Right atrium auricular region (tissue), 2 donors: ENCODE results near the gene BPGM. TPM values are rescaled to one million over a fixed set of nuclear protein-coding genes. Genes with fewer than 3 reads are reported as not detected.
A peak's percentile ranks its signal among the peaks of the same experiment; 100 is the strongest.

Experiments used
- DNase-seq: peaks from one replicate; pipeline ENCODE4 v3.0.0-alpha.2; 2019; ENCODE audit warnings: low spot score
- H3K27ac ChIP-seq, 2 donors: fragments of 200-600 bp; sonication (generic); 1 replicate in 1 of 2; 2 replicates in 1 of 2; pipeline ENCODE4 v1.5.1; 2016 to 2019
- H3K27me3 ChIP-seq, 2 donors: fragments of 200-600 bp; sonication (generic); one replicate each; pipeline versions ENCODE4 v1.5.1 to v1.6.0; 2017 to 2019
- H3K36me3 ChIP-seq: fragments of 200-600 bp; sonication (generic); one replicate; pipeline ENCODE4 v1.5.1; 2016
- H3K4me1 ChIP-seq, 2 donors: fragments of 200-600 bp; sonication (generic); one replicate each; pipeline versions ENCODE4 v1.5.1 to v1.6.0; 2017 to 2019
- H3K4me3 ChIP-seq, 2 donors: fragments of 200-600 bp; sonication (generic); 1 replicate in 1 of 2; 2 replicates in 1 of 2; pipeline ENCODE4 v1.5.1; 2017 to 2019; ENCODE audit warnings: mild to moderate bottlenecking in 1 of 2, moderate library complexity in 1 of 2
- H3K9me3 ChIP-seq, 2 donors: fragments of 200-600 bp; sonication (generic); one replicate each; pipeline ENCODE4 v1.5.1; 2019
- total RNA-seq, 2 donors: library from RNA; depleted of rRNA; stranded (reverse); fragments of >200 nt; gene quantifications; one replicate each; pipeline ENCODE4 v1.1.0, GENCODE V29; 2016
- TF ChIP-seq, protein P1 (sequence below), 2 donors: fragments of 200-600 bp; sonication (generic); IDR thresholded peaks; one replicate each; pipeline ENCODE4 v1.5.1; 2019; ENCODE audit warnings: antibody characterized with exemption in 2 of 2

The BPGM gene
- total RNA-seq, 2 donors from 2014 or later, result 12.5 to 16.7 TPM

DNA sequence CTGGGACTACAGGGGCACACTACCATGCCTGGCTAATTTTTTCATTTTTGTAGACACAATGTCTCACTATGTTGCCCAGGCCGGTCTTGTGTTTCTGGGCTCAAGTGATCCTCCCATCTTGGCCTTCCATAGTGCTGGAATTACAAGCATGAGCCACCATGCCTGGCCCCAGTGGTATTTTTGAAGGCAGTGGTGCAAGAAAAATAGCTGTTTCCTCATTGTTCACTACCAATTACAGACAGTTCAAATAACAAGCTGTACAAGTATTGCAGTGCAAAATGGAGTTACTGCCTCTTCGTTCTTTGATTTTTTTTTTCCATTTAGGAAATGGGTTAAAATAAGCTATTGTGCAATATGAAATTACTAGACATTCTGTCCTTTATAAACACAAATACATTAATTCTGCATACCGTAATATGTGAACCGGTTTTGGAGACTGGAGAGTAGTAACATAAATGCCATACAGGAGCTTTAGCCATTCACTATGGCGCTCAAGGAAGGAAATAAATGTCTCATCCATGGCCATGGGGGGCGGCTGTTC lies 35.0 kb upstream of the BPGM start:
- no peak for DNase-seq
- Histone ChIP-seq H3K4me3 (no peak overlapping the region), H3K27me3 (no peaks in the 10 kb centered on the region), H3K9me3 (no peaks in the 10 kb centered on the region), H3K27ac (no peak overlapping the region), H3K4me1 (peaks cover 0 to 16% of the 10 kb centered on the region in 2 donors), H3K36me3 (no peaks in the 10 kb centered on the region)
- TF ChIP-seq, protein P1, sequence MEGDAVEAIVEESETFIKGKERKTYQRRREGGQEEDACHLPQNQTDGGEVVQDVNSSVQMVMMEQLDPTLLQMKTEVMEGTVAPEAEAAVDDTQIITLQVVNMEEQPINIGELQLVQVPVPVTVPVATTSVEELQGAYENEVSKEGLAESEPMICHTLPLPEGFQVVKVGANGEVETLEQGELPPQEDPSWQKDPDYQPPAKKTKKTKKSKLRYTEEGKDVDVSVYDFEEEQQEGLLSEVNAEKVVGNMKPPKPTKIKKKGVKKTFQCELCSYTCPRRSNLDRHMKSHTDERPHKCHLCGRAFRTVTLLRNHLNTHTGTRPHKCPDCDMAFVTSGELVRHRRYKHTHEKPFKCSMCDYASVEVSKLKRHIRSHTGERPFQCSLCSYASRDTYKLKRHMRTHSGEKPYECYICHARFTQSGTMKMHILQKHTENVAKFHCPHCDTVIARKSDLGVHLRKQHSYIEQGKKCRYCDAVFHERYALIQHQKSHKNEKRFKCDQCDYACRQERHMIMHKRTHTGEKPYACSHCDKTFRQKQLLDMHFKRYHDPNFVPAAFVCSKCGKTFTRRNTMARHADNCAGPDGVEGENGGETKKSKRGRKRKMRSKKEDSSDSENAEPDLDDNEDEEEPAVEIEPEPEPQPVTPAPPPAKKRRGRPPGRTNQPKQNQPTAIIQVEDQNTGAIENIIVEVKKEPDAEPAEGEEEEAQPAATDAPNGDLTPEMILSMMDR (IDR thresholded peaks at IDR 0.05), result no peak

DNA sequence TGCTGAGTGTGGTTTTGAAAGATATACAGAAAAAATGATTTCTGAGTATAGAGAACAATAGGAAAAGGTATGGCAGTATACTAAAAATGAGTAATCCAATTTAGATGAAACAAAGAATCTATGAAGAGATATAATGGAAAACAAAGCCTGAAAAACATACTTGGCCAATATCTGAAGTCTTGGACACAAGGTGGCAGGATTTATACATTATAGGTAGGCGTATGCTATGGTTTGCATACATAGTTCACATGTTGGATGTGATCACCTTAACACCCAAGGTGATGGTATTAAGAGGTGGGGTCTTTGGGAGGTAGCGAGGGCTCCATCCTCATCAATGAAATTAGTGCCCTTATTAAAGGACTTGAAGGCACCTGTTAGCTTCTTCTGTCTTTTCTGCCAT lies 34.5 kb upstream of the BPGM start:
- TF ChIP-seq, protein P1 (IDR thresholded peaks at IDR 0.05), result no peak

DNA sequence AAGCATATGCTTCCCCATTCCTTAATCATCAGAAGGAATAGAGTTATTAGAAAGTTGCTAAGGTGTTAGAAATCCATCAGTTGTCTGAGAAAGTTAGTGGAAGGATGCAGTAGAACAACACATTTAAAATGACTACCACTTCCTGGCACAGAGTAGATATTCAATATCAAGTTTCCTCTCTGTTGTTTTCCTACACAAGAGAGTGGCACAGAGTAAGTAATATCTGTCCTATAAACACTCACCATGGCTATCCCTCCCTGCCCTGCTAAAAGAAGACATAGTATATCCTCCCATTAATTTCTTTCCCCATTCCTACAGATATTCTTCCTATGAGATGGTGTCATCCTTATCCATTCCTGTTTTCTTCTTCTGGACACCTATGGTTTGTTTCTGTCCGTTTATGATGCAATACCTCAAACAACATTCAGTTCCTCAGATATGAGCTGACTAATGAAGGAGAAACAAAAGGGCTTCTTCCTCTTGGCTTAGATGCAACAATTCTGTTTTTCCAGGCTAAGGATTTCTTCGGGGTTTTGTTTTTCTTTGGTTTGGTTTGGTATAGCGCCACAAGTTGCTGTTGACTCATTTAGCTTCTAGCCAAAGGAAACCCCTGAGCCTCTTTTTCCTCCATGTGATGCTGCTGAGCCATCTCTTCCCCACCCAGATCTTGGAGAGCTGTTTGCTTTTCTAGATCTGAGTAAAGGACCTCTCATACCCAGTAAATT lies 32.9 kb upstream of the BPGM start:
- H3K27me3 ChIP-seq, result no peaks in the 10 kb centered on the region
- DNase-seq, result no peak
- no peaks in the 10 kb centered on the region for H3K9me3 ChIP-seq
- H3K27ac ChIP-seq, result peak overlapping the region; percentile 43 to 64
- TF ChIP-seq, protein P1 (IDR thresholded peaks at IDR 0.05), result no peak
- H3K4me3 ChIP-seq, result no peak overlapping the region
- H3K36me3 ChIP-seq, result no peaks in the 10 kb centered on the region
- H3K4me1 ChIP-seq, result peaks cover 0 to 11% of the 10 kb centered on the region in 2 donors

More for the DNA sequence above, 34.5 kb upstream of the BPGM start:
- H3K36me3 ChIP-seq, result no peaks in the 10 kb centered on the region
- H3K27ac ChIP-seq, result no peak overlapping the region
- peaks cover 0 to 11% of the 10 kb centered on the region in 2 donors for H3K4me1 ChIP-seq
- H3K4me3 ChIP-seq, result no peak overlapping the region
- no peaks in the 10 kb centered on the region for H3K9me3 ChIP-seq
- no peak for DNase-seq
- H3K27me3 ChIP-seq, result no peaks in the 10 kb centered on the region

DNA sequence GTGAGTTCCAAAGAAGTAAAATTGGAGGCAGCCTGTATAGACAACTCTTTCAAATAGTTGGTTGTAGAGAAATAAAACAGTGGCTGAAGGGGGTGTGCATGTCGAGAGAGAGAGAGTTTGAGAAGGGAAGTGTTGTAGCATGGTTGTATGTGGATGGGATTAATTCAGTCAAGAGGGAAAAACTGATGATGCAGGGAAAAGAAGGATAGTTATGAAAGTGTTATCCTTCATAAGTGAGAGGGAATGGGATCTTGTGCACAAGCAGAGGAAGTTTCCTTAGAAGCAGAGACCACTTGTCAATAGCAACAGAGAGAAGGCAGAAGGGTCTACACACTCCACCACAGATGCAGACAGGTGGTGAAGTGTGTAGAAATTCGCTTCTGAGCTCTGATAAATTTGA lies 30.0 kb upstream of the BPGM start:
- TF ChIP-seq, protein P1 (IDR thresholded peaks at IDR 0.05), result no peak
- no peak for DNase-seq
- Histone ChIP-seq H3K27me3 (no peaks in the 10 kb centered on the region), H3K4me3 (no peak overlapping the region), H3K9me3 (no peaks in the 10 kb centered on the region), H3K36me3 (no peaks in the 10 kb centered on the region), H3K4me1 (peaks cover 0 to 11% of the 10 kb centered on the region in 2 donors), H3K27ac (no peak overlapping the region)

DNA sequence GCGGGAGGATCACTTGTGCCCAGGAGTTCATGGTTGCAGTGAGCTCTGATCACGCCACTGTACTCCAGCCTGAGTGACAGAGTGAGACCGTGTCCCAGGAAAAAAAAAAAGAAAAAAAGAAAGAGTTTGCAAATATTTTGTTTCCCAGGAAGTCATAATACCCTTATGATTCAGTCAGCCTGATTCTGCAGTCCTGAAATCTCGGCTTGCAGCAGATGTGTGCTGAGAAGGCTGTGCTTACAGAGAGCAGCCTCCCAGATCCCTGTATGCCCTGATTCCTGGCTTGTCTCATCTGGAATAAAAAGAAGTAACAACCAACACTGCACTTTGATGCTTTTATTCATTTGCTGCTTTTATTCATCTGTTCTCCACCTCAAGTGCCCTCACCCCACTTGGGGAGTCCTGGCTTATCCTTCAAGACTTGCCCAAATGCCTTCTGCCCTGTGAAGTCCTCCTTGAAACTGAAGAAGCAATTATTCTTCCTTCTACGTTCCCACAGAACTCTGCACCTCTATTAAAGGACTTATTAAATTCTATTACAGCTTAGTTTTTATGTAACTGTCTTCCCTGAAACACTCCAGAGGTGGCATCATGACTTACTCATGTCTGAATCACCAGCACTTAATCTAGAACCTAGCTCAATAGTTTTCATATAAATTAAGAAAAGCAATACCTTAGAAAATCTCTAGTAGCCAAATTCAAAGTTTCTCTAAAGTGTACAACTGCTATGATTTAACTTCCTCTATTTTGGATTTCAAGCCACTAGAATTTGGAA lies 27.7 kb upstream of the BPGM start:
- H3K4me1 ChIP-seq, result peaks cover 0 to 7% of the 10 kb centered on the region in 2 donors
- no peak overlapping the region for H3K27ac ChIP-seq
- TF ChIP-seq, protein P1 (IDR thresholded peaks at IDR 0.05), result no peak

More for the DNA sequence above, 27.7 kb upstream of the BPGM start:
- no peaks in the 10 kb centered on the region for H3K27me3 ChIP-seq
- no peaks in the 10 kb centered on the region for H3K9me3 ChIP-seq
- H3K4me3 ChIP-seq, result no peak overlapping the region
- no peak for DNase-seq
- no peaks in the 10 kb centered on the region for H3K36me3 ChIP-seq
